Measurements from ENCODE around the gene SFXN3.

- no peak for TF ChIP-seq CTCF (IDR thresholded peaks at IDR 0.05; ENCODE audit: low read depth, low read length)
- TF ChIP-seq POLR2A (IDR thresholded peaks at IDR 0.05; ENCODE audit: extremely low read depth, insufficient read length) = no peak
- TF ChIP-seq MAX (IDR thresholded peaks at IDR 0.05; ENCODE audit: low read depth, low read length) = no peak
These were observed 59.6 kb downstream of the SFXN3 start for GRCh38 chr10:101090597-101090996.
